Ascending aorta (tissue), 2 donors: ENCODE measurements around the gene CERS4. TPM values are rescaled to one million over a fixed set of nuclear protein-coding genes. Genes with fewer than 3 reads are reported as not detected.

Experiments used
- DNase-seq, 2 donors: peaks; one replicate each; pipeline ENCODE4 v3.0.0-alpha.2; 2019; ENCODE audit warnings: low spot score in 2 of 2
- H3K27ac ChIP-seq, 2 donors: fragments of 200-600 bp; sonication (generic); one replicate each; pipeline ENCODE4 v1.5.1; 2016 to 2017; ENCODE audit warnings: mild to moderate bottlenecking in 1 of 2
- H3K27me3 ChIP-seq: fragments of 200-600 bp; sonication (generic); one replicate; pipeline ENCODE4 v1.5.1; 2017
- H3K36me3 ChIP-seq, 2 donors: fragments of 200-600 bp; sonication (generic); one replicate each; pipeline ENCODE4 v1.5.1; 2016
- H3K4me1 ChIP-seq, 2 donors: fragments of 200-600 bp; sonication (generic); one replicate each; pipeline ENCODE4 v1.5.1; 2016 to 2017; ENCODE audit warnings: mild to moderate bottlenecking in 1 of 2
- H3K4me3 ChIP-seq, 2 donors: fragments of 200-600 bp; sonication (generic); one replicate each; pipeline ENCODE4 v1.5.1; 2016 to 2017; ENCODE audit warnings: mild to moderate bottlenecking in 1 of 2
- H3K9me3 ChIP-seq, 2 donors: fragments of 200-600 bp; sonication (generic); one replicate each; pipeline ENCODE4 v1.5.1; 2016
- intact Hi-C: fragments of 100-400 bp; cut with DNase I; formaldehyde crosslinking; loops from one replicate; pipeline ENCODE4 v1.15.1; 2023
- total RNA-seq: library from RNA; depleted of rRNA; stranded (reverse); fragments of >200 nt; gene quantifications from one replicate; pipeline ENCODE4 v1.1.0, GENCODE V29; 2016
- TF ChIP-seq, protein P1 (sequence below), 3 experiments: fragments of 200-600 bp in 2 of 3; fragments of 450-650 bp in 1 of 3; sonication (generic) in 2 of 3; IDR thresholded peaks; one replicate each; pipeline ENCODE4 v1.5.1; 2016 to 2019; ENCODE audit warnings: antibody characterized with exemption in 3 of 3, mild to moderate bottlenecking in 1 of 3, moderate library complexity in 1 of 3

The CERS4 gene
- total RNA-seq, 1 donor from 2014 or later: 20.2 TPM

DNA sequence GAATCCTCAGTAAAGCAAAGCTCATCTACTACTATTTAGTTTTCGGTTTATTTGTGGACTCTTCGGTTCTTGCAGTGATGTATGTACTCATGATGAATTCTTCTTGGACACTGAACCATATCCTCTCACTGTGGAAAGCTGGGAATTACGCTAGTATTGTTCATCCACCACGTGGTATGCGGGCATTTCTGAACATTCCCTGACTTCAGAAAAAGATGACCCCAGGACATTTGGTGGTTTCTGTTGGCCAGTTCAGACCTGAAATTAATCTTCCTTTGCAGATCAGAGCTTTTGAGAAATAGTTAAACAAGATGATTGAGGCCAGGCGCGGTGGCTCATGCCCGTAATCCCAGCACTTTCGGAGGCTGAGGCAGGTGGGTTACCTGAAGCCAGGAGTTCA lies 34.5 kb upstream of the CERS4 start:
- no peaks in the 10 kb centered on the region for H3K27me3 ChIP-seq
- H3K4me1 ChIP-seq: no peaks in the 10 kb centered on the region
- TF ChIP-seq, protein P1, sequence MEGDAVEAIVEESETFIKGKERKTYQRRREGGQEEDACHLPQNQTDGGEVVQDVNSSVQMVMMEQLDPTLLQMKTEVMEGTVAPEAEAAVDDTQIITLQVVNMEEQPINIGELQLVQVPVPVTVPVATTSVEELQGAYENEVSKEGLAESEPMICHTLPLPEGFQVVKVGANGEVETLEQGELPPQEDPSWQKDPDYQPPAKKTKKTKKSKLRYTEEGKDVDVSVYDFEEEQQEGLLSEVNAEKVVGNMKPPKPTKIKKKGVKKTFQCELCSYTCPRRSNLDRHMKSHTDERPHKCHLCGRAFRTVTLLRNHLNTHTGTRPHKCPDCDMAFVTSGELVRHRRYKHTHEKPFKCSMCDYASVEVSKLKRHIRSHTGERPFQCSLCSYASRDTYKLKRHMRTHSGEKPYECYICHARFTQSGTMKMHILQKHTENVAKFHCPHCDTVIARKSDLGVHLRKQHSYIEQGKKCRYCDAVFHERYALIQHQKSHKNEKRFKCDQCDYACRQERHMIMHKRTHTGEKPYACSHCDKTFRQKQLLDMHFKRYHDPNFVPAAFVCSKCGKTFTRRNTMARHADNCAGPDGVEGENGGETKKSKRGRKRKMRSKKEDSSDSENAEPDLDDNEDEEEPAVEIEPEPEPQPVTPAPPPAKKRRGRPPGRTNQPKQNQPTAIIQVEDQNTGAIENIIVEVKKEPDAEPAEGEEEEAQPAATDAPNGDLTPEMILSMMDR (IDR thresholded peaks at IDR 0.05): no peak
- no peaks in the 10 kb centered on the region for H3K9me3 ChIP-seq
- H3K27ac ChIP-seq: no peak overlapping the region
- DNase-seq: no peak
- intact Hi-C loops: no loop called here
- no peaks in the 10 kb centered on the region for H3K36me3 ChIP-seq
- no peak overlapping the region for H3K4me3 ChIP-seq

GRCh38 chr19:8180018-8180417 lies 29.2 kb upstream of the CERS4 start:
- Histone ChIP-seq H3K9me3 (no peaks in the 10 kb centered on the region), H3K27ac (no peak overlapping the region), H3K4me1 (no peaks in the 10 kb centered on the region), H3K36me3 (no peaks in the 10 kb centered on the region), H3K27me3 (no peaks in the 10 kb centered on the region), H3K4me3 (no peak overlapping the region)
- intact Hi-C loops: no loop called here
- no peak for DNase-seq
- TF ChIP-seq, protein P1 (IDR thresholded peaks at IDR 0.05): no peak

GRCh38 chr19:8184274-8184673 lies 24.9 kb upstream of the CERS4 start:
- TF ChIP-seq, protein P1 (IDR thresholded peaks at IDR 0.05): no peak
- Histone ChIP-seq H3K27me3 (no peaks in the 10 kb centered on the region), H3K27ac (no peak overlapping the region), H3K4me3 (no peak overlapping the region), H3K36me3 (no peaks in the 10 kb centered on the region), H3K9me3 (no peaks in the 10 kb centered on the region), H3K4me1 (no peaks in the 10 kb centered on the region)
- intact Hi-C loops: no loop called here
- no peak for DNase-seq

DNA sequence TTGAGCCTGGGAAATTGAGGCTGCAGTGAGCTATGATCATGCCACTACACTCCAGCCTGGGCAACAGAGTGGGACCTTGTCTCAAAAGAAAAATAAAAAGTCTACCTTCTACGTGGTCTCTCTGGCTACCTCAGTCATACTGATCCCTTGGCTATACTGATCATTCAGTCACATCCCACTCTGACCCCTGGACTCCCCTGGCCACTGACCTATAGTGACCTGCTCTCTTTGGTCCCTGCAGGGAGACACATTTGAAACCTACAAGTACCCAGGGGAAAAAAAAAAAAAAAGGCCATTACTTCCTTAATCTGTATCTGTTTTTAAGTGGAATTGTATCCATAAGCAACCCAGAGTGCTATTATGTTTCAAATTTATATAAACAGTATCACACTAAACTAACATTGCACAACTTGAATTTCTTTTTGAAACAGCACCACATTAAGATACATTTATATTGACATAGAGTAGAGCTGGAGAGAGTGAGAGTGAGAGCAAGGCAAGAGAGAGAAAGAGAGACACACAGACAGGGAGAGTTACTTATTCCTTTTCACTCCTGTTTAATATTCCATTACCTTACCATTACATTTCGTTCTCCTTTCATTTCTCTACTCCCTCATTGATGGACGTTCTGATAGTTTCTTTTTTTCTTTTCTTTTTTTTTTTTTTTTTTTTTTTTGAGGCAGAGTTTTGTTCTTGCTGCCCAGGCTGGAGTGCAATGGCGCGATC lies 23.7 kb upstream of the CERS4 start:
- Histone ChIP-seq H3K9me3 (no peaks in the 10 kb centered on the region), H3K4me3 (no peak overlapping the region), H3K27me3 (no peaks in the 10 kb centered on the region), H3K4me1 (no peaks in the 10 kb centered on the region), H3K27ac (no peak overlapping the region), H3K36me3 (no peaks in the 10 kb centered on the region)
- no peak for DNase-seq
- TF ChIP-seq, protein P1 (IDR thresholded peaks at IDR 0.05): no peak
- intact Hi-C loops: no loop called here

DNA sequence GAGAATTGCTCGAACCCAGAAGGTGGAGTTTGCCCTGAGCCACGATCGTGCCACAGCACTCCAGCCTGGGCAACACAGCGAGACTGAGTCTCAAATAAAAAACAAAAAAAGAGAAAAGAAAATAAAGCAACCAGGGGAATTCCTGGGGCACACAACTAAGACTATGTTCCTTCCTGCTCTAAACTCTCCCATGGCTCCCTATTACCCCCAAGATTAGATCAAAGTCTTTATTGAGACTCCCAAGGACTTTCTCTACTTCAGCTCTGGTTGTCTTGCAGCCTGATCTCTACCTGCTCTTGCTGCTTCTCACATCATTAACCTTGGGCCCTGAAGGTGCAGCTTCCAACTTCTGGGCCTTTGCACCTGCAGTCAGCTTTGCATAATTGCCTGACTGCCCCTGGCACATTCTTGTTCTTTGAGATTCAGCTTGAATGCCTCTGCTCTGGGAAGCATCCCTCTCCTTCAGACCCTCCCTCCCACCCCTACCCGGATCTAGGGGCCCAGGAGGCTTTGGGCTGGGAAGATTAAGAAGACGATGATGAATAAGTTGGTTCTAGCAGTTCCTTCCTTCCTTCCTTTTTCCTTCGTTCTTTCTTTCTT lies 16.8 kb upstream of the CERS4 start:
- no peak overlapping the region for H3K27ac ChIP-seq
- no peaks in the 10 kb centered on the region for H3K27me3 ChIP-seq
- no peaks in the 10 kb centered on the region for H3K36me3 ChIP-seq
- TF ChIP-seq, protein P1 (IDR thresholded peaks at IDR 0.05): no peak
- no peak for DNase-seq
- no peaks in the 10 kb centered on the region for H3K4me1 ChIP-seq
- intact Hi-C loops: no loop called here
- H3K4me3 ChIP-seq: no peak overlapping the region
- no peaks in the 10 kb centered on the region for H3K9me3 ChIP-seq
